Central memory CD4-positive, alpha-beta T cell (primary cell): Measurements from ENCODE around the gene ARID1B.

Source experiments
- DNase-seq: peaks from one replicate; pipeline ENCODE4 v3.0.0; 2022
- total RNA-seq, 3 experiments: gene quantifications; one replicate each; lab custom pipeline; 2026; lab: John Stamatoyannopoulos, UW

The ARID1B gene
- 94.5 to 287 (median 172) reads per million in 3 experiments for total RNA-seq

- DNase-seq: peak; percentile 84
Measured at GRCh38 chr6:156776840-156777576, at the start of gene ARID1B. TSS of gene ARID1B (plus strand) at chr6:156777378. CDS start at chr6:156777681, 303 bp downstream.

- DNase-seq: no peak
Measured at GRCh38 chr6:156727715-156728385, 49.3 kb upstream of the ARID1B start.

- no peak for DNase-seq
Measured at GRCh38 chr6:156729248-156729647, 47.9 kb upstream of the ARID1B start.

- DNase-seq: no peak
Measured at GRCh38 chr6:156731396-156731795, 45.8 kb upstream of the ARID1B start.

GRCh38 chr6:156735751-156736150 is 41.4 kb upstream of the ARID1B start:
- no peak for DNase-seq

- no peak for DNase-seq
Measured at GRCh38 chr6:156740604-156741003, 36.6 kb upstream of the ARID1B start.

GRCh38 chr6:156741287-156742073 is 35.7 kb upstream of the ARID1B start:
- DNase-seq: no peak

GRCh38 chr6:156747715-156748114 is 29.5 kb upstream of the ARID1B start:
- DNase-seq: no peak

- no peak for DNase-seq
Measured at GRCh38 chr6:156748504-156748903, 28.7 kb upstream of the ARID1B start.

GRCh38 chr6:156752666-156753301 is 24.4 kb upstream of the ARID1B start:
- DNase-seq: no peak

GRCh38 chr6:156756630-156757610 is 20.3 kb upstream of the ARID1B start:
- DNase-seq: no peak

- no peak for DNase-seq
Measured at GRCh38 chr6:156757849-156758248, 19.3 kb upstream of the ARID1B start.

- no peak for DNase-seq
Measured at GRCh38 chr6:156760377-156760776, 16.8 kb upstream of the ARID1B start.

- no peak for DNase-seq
Measured at GRCh38 chr6:156762547-156762946, 14.6 kb upstream of the ARID1B start.

GRCh38 chr6:156765117-156765516 is 12.1 kb upstream of the ARID1B start:
- DNase-seq: no peak

GRCh38 chr6:156767603-156768467 is 9.3 kb upstream of the ARID1B start:
- no peak for DNase-seq

GRCh38 chr6:156771047-156771446 is 6.1 kb upstream of the ARID1B start:
- DNase-seq: no peak

- no peak for DNase-seq
Measured at GRCh38 chr6:156771761-156772160, 5.4 kb upstream of the ARID1B start.

- DNase-seq: no peak
Measured at GRCh38 chr6:156773476-156773875, 3.7 kb upstream of the ARID1B start.
